ENCODE measurements around the gene HELB. TPM values are rescaled to one million over a fixed set of nuclear protein-coding genes. Genes with fewer than 3 reads are reported as not detected.

HELB gene
- total RNA-seq, 3 donors from 2014 or later (not counting 1 experiment from before 2014, with no cell fraction given), result 29.2 to 45.6 (median 36.6) TPM

DNA sequence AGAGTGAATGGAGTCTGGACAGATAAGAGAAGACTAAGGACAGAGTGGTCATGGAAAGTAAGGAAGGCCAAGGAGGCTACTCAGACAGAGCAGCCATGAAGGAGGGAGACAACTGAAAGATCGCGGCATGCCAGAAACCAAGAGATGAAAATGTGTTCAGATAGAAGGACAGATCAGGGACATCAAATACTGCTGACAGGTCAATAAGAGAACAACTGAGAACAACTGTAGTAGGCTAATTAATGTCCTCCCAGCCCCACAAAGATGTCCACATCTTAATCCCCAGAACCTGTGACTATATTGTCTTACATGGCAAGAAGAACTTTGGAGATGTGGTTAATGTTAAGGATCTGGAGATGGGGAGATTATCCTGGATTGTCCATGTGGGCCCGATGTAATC, 15.0 kb upstream of the HELB start:
- no peaks in the 10 kb centered on the region for H3K9me3 Mint-ChIP-seq
- Histone ChIP-seq H3K9me3 (ENCODE audit: control insufficient read depth, insufficient read depth, low read length) (no peaks in the 10 kb centered on the region), H3K27me3 (ENCODE audit: control insufficient read depth, insufficient read depth, low read length) (no peaks in the 10 kb centered on the region), H3K27ac (ENCODE audit: low read length) (no peak overlapping the region), H3K36me3 (ENCODE audit: control insufficient read depth, insufficient read depth, low read length) (no peaks in the 10 kb centered on the region), H3K4me3 (ENCODE audit: low read length) (no peak overlapping the region), H3K4me1 (ENCODE audit: control insufficient read depth, insufficient read depth, low read length) (peaks cover 39% of the 10 kb centered on the region)
- H3K4me3 Mint-ChIP-seq, result no peak overlapping the region
- H3K27me3 Mint-ChIP-seq (ENCODE audit: low read depth in 2 of 2), result no peaks in the 10 kb centered on the region
- peak overlapping the region; percentile 27 to 37 for H3K27ac Mint-ChIP-seq
- peaks cover 30 to 31% of the 10 kb centered on the region in 2 donors for H3K4me1 Mint-ChIP-seq
- intact Hi-C loops (cut with micrococcal nuclease), result no loop called here
- no peaks in the 10 kb centered on the region for H3K36me3 Mint-ChIP-seq
- ATAC-seq, result no peak
- TF ChIP-seq, protein P1, sequence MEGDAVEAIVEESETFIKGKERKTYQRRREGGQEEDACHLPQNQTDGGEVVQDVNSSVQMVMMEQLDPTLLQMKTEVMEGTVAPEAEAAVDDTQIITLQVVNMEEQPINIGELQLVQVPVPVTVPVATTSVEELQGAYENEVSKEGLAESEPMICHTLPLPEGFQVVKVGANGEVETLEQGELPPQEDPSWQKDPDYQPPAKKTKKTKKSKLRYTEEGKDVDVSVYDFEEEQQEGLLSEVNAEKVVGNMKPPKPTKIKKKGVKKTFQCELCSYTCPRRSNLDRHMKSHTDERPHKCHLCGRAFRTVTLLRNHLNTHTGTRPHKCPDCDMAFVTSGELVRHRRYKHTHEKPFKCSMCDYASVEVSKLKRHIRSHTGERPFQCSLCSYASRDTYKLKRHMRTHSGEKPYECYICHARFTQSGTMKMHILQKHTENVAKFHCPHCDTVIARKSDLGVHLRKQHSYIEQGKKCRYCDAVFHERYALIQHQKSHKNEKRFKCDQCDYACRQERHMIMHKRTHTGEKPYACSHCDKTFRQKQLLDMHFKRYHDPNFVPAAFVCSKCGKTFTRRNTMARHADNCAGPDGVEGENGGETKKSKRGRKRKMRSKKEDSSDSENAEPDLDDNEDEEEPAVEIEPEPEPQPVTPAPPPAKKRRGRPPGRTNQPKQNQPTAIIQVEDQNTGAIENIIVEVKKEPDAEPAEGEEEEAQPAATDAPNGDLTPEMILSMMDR (IDR thresholded peaks at IDR 0.05), result no peak
- no peak for DNase-seq
- WGBS (ENCODE audit: insufficient coverage), result 96% methylated on average over 3 of the region's 3 CpGs

DNA sequence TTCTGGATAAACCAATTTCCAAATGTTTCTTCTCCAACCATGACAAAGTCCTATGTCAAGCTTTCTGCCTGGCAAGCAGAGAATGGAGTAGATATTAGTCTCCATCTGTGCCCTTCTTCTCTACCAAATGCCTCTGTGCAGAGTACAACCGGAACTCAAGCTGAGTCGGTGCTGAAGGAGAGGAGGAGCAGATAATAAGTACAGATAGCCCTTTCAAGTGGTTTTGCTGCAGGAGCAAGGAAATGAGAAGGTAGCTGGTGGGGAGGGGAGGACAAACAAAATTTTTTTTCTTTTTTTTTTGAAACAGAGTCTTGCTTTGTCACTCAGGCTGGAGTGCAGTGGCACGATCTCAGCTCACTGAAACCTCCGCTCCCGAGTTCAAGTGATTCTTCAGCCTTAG, 14.2 kb upstream of the HELB start:
- intact Hi-C loops (cut with micrococcal nuclease), result no loop called here
- Histone ChIP-seq H3K27ac (ENCODE audit: low read length) (no peak overlapping the region), H3K4me1 (ENCODE audit: control insufficient read depth, insufficient read depth, low read length) (peaks cover 39% of the 10 kb centered on the region)

DNA sequence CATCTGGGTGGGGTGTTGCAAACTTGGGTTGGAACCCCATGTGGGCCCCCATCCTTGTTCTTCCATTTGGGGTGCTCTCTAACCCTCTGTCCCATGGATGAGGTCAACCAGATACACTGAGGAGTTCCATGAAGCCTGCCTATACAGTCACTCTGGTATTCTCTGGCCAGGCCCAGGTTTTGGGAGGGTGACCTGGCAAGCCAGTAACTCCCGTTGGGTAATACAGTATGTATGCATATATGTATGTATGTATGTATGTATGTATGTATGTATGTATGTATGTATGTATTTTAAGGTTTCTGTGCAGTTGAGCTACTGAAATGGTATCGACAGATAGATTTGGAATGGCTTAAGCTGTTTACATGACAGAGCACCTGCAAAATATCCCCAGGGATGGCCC, 12.8 kb upstream of the HELB start:
- ATAC-seq, result no peak
- intact Hi-C loops (cut with micrococcal nuclease), result no loop called here

More for the DNA sequence above, 14.2 kb upstream of the HELB start:
- Mint-ChIP-seq H3K9me3 (no peaks in the 10 kb centered on the region), H3K4me3 (peak overlapping the region; percentile 19), H3K27ac (peak overlapping the region; percentile 27 to 37), H3K36me3 (no peaks in the 10 kb centered on the region), H3K27me3 (ENCODE audit: low read depth in 2 of 2) (no peaks in the 10 kb centered on the region), H3K4me1 (peaks cover 30 to 31% of the 10 kb centered on the region in 2 donors)
- H3K9me3 ChIP-seq (ENCODE audit: control insufficient read depth, insufficient read depth, low read length), result no peaks in the 10 kb centered on the region
- no peaks in the 10 kb centered on the region for H3K36me3 ChIP-seq (ENCODE audit: control insufficient read depth, insufficient read depth, low read length)
- ATAC-seq, result peak; percentile 64 to 84 (median 76)
- TF ChIP-seq, protein P1 (IDR thresholded peaks at IDR 0.05), result no peak
- peak in 1 of 2 donors; percentile 90 for DNase-seq
- H3K27me3 ChIP-seq (ENCODE audit: control insufficient read depth, insufficient read depth, low read length), result no peaks in the 10 kb centered on the region
- no peak overlapping the region for H3K4me3 ChIP-seq (ENCODE audit: low read length)
- WGBS (ENCODE audit: insufficient coverage), result 16% methylated on average over 5 of the region's 5 CpGs

More for the DNA sequence above, 12.8 kb upstream of the HELB start:
- TF ChIP-seq, protein P1 (IDR thresholded peaks at IDR 0.05), result no peak
- Histone ChIP-seq H3K27ac (ENCODE audit: low read length) (no peak overlapping the region), H3K27me3 (ENCODE audit: control insufficient read depth, insufficient read depth, low read length) (no peaks in the 10 kb centered on the region), H3K9me3 (ENCODE audit: control insufficient read depth, insufficient read depth, low read length) (no peaks in the 10 kb centered on the region), H3K36me3 (ENCODE audit: control insufficient read depth, insufficient read depth, low read length) (no peaks in the 10 kb centered on the region), H3K4me3 (ENCODE audit: low read length) (no peak overlapping the region), H3K4me1 (ENCODE audit: control insufficient read depth, insufficient read depth, low read length) (peaks cover 39% of the 10 kb centered on the region)
- no peak overlapping the region for H3K4me3 Mint-ChIP-seq
- no peaks in the 10 kb centered on the region for H3K36me3 Mint-ChIP-seq
- 98% methylated on average over 2 of the region's 2 CpGs for WGBS (ENCODE audit: insufficient coverage)
- peaks cover 30 to 31% of the 10 kb centered on the region in 2 donors for H3K4me1 Mint-ChIP-seq
- no peak for DNase-seq
- no peaks in the 10 kb centered on the region for H3K27me3 Mint-ChIP-seq (ENCODE audit: low read depth in 2 of 2)
- no peak overlapping the region for H3K27ac Mint-ChIP-seq
- no peaks in the 10 kb centered on the region for H3K9me3 Mint-ChIP-seq
